NCI-H2171 treated with DMSO at 0.1 percent for 48 hours (cell line): ENCODE measurements around the gene PDE6D.
"Not testable (repeated sequence)": the region's sequence is repeated elsewhere in the genome, so short reads cannot be mapped to it uniquely, and the experiment has no call there.

ENCODE experiments used
- DNase-seq: peaks from one replicate; lab custom pipeline; 2025; lab: John Stamatoyannopoulos, UW

PDE6D gene

DNA sequence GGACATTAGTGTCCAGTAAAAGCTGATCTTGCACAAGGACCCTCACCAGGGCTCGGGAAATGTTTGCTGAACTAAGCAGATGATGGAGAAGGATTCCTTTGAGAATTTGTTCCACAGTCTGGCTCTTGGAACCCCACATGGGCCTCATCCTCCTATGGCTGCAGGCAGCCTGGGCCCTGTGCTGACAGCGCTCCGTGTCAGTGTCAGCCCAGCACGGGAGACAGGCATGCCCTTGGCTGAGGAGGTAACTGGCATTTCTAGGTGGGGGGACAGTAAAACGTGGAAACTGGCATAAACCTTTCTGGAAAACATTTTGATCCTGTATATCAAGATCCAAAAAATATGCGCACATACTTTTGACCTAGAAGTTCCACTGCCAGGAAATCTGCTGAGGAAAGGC lies 62.3 kb downstream of the PDE6D start:
- no peak for DNase-seq

GRCh38 chr2:231717281-231718171 lies 63.6 kb downstream of the PDE6D start:
- peak; percentile 77 for DNase-seq

- DNase-seq, result no peak
Observed at GRCh38 chr2:231716666-231717280, 64.3 kb downstream of the PDE6D start.

DNA sequence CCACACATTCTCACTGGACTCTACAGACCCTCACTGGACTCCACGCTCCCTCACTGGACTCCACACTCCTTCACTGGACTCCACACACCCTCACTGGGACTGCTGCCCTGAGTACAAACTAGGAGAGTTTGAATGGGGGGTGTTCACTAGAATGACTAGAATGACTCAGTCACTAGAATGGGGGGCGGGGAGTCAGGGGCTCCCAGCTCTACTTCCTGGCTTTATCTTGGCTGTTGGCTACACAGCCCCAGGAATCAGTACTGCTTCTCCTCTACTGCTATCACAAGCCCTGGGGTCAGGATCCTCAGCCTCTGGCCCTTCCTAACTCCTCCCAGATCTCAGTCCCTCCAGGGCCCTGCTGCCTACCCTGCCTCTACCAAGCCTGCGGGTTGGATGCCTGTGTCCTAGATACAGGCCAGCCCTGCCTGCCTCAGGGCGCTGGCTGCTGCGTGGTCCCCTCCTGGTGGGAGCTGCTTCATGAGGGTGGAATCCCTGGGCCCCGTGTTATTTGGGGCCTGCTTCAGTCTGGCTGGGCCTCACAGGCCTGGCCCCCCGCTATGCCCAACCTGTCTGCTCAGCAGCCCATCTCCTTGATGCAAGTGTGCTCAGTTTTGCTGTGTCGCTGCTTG lies 65.0 kb downstream of the PDE6D start:
- no peak for DNase-seq

DNA sequence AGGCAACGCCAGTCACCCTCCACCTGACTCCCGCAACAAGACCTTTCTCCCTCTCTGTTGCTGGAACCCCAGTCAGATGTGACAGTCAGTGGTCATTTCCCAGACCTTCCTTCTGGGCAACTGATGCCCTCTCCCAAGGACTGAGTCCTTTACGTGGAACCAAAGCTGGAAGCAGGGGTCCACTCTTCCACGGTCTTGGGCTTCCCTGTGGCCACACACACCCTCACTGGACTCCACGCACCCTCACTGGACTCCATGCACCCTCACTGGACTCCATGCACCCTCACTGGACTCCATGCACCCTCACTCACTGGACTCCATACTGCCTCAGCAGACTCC lies 65.6 kb downstream of the PDE6D start:
- DNase-seq, result no peak

- peak; percentile 68 for DNase-seq
Observed at GRCh38 chr2:231714639-231715498, 66.2 kb downstream of the PDE6D start.

DNA sequence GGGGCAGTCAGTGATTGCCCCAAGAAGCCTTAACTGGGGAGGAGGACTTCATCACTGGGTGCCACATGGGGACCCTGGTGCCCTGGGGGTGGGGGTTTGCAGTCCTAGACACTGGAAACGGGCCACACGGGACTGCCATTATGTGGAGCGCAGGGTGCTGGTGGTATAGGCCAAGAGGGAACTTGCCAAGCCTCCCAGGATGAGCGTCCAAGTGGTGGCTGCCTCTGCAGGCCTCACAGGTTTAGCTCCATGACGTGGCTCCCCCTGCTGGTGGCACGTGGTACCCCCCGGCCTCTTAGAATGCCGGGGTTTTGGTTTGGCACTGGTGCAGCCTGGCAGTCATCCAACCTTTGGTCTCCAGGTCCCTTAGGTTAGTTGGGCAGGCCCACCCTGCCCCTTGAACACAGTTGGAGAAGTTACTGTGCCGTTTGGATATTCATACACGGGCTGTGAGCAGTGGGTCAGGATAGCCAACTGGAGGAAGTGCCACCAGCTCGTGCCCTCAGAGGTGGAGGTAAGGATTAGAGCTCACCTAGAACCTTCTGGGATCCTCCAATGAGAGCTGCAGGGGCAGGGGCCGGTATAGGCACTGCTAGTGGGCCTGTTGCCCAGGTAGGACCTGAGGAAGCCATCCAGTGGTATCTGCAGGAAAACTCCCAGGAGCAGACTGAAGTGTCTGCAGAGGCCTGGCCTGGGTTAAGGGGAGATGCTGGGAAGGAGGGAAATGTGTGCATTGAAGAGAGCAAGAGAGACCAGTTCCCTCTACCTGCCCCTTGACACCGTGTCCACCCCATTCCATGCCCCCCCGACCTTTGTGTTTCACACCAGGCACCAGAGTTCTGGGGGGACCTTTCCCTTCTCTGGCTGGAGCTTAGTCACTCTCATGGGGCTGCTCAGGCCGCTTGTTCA lies 67.1 kb downstream of the PDE6D start:
- DNase-seq, result peak; percentile 70

GRCh38 chr2:231713406-231713729 lies 67.7 kb downstream of the PDE6D start:
- not testable (repeated sequence) for DNase-seq

- not testable (repeated sequence) for DNase-seq
Observed at GRCh38 chr2:231712451-231713021, 68.5 kb downstream of the PDE6D start.

GRCh38 chr2:231711677-231712450 lies 69.2 kb downstream of the PDE6D start:
- DNase-seq, result no peak

GRCh38 chr2:231710799-231711676 lies 70.0 kb downstream of the PDE6D start:
- DNase-seq, result no peak

DNA sequence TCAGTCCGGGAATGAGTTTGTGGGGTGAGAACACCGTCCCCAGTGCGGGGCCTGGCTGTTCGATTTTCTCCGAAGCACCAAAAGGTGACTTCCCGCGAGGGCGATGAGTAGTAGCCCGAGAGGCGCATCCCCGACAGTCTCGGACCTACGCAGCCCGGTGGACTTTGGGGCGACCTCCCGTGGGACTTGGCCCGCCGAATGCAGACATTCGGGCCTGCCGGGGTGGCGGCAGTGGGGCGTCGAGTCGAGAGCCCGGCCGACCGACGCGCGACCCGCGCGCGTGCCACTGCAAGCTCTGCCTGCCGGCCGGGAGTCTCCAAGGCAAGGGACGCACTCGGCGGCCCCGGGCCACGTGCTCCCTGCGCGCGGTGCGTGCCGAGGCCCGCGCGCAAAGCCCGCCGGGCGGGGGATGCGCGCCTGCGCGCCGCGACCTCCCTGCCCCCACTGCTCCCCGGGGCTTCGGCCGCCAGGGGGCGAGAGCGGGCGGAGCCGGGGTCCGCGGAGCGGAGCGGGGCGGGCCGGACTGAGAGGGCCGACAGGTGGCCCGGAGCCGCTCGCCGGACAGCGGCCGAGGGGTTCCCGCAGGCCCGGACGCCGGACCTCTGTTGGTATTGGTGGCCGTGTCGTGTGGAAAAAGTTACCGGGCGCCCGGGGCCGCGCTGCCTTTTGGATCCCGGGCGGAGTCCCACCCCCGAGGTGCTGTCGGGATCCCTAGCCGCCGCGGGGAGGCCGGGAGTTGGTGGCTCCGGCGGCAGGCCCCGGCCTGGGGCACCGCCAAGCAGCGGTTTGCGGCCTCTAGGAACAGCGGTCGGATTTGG lies 70.9 kb downstream of the PDE6D start:
- DNase-seq, result no peak

- DNase-seq, result no peak
Observed at GRCh38 chr2:231709636-231709980, 71.5 kb downstream of the PDE6D start.

- no peak for DNase-seq
Observed at GRCh38 chr2:231708773-231709635, 72.1 kb downstream of the PDE6D start.

DNA sequence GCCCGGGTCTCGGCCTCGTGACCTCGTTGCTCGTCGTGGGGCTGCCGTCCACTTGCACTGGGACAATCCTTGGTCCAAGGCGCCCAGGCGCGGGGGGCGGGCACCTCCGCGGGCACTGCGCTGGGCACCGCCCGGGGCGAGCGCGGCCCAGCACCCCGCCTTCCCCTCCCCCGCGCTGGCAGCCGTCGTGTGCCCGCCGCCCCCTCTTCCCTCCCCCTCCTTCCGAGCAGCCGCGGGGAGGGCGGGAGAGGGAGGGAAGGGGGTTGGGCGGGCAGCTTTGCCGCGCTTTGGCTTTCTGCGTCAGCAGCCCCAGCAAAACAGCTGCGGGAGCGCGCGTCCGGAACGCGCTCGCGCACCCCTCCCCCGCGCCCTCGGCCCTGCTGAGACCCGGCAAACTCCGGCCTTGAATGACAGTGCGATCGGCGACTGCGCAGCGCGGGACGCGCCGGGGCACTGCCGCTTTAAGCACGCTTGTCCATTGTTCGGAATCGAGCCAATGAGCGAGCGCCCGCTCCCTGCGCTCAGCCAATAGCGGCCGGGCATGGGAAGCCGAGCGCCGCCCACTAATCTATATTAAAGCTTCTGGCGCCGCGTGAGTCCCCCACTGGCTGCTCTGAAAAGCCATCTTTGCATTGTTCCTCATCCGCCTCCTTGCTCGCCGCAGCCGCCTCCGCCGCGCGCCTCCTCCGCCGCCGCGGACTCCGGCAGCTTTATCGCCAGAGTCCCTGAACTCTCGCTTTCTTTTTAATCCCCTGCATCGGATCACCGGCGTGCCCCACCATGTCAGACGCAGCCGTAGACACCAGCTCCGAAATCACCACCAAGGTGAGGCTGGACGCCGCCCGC lies 72.9 kb downstream of the PDE6D start, which contains the start of gene PTMA:
TSS of gene PTMA (plus strand) at position 599 of the 846 bp plus-strand sequence. CDS start at position 781, 182 bp downstream.
- peak; percentile 91 for DNase-seq

DNA sequence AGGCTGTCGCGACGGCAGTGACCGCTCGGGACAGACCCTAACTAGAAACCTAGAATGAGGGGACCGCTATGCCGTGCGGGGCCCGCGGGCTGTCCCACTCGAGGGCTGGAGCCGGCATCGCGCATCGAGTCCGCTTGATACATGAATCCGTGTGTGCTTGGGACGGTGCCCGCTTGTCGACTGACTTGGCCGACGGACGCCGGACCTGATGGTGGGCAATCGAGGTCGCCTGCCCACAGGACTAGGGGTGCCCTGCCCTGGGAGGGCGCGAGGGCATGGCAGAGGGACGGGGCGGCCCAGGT lies 73.5 kb downstream of the PDE6D start:
- no peak for DNase-seq
